ENCODE data around the gene FKBP2.

DNA sequence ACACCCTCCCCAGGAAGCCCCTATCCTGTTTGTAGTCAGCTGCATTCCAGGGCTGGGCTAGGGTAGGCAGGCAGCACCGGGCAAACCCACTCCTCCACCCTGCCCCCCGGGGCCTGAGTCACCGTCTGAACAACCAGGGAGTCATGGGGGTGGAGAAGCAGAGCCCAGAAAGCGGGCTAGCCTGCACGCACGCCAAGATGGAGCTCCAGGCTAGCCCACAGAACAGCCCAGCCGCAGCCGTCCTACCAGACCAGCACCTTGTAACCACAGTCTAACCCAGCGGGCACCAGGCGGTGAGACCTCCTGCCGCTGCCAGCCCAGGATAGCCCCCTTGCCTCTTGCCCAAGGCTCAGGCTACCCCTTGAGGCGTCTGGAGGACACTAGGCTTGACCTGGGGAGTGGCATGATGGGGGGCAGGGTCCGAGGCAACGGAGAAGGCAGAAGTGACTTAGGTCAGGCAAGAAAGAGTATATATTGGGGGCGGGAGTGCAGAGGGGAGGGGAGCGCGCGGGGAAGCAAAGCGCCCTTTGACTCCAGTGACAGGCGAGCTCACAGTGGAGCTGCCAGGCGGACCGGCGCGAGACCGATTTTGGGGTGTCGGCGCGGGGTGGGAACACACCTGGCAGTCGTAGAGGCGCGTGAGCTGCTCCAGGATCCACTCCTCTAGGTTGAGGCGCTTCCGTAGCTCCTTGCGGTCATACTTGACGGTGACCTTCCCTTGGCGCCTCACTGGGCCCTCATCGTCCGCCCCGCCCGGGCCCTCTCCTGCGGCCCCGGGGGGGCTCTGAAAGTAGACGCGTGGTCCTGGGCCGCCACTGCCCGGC is 5.1 kb downstream of the FKBP2 start:
- TF ChIP-seq, protein P1, sequence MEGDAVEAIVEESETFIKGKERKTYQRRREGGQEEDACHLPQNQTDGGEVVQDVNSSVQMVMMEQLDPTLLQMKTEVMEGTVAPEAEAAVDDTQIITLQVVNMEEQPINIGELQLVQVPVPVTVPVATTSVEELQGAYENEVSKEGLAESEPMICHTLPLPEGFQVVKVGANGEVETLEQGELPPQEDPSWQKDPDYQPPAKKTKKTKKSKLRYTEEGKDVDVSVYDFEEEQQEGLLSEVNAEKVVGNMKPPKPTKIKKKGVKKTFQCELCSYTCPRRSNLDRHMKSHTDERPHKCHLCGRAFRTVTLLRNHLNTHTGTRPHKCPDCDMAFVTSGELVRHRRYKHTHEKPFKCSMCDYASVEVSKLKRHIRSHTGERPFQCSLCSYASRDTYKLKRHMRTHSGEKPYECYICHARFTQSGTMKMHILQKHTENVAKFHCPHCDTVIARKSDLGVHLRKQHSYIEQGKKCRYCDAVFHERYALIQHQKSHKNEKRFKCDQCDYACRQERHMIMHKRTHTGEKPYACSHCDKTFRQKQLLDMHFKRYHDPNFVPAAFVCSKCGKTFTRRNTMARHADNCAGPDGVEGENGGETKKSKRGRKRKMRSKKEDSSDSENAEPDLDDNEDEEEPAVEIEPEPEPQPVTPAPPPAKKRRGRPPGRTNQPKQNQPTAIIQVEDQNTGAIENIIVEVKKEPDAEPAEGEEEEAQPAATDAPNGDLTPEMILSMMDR (IDR thresholded peaks at IDR 0.05), result no peak
- TF ChIP-seq POLR2A (IDR thresholded peaks at IDR 0.05), result peak in 2 of 4 donors; percentile 37 to 53

All from esophagus squamous epithelium (tissue), 4 donors.